ENCODE results near the gene TARS2.

DNA sequence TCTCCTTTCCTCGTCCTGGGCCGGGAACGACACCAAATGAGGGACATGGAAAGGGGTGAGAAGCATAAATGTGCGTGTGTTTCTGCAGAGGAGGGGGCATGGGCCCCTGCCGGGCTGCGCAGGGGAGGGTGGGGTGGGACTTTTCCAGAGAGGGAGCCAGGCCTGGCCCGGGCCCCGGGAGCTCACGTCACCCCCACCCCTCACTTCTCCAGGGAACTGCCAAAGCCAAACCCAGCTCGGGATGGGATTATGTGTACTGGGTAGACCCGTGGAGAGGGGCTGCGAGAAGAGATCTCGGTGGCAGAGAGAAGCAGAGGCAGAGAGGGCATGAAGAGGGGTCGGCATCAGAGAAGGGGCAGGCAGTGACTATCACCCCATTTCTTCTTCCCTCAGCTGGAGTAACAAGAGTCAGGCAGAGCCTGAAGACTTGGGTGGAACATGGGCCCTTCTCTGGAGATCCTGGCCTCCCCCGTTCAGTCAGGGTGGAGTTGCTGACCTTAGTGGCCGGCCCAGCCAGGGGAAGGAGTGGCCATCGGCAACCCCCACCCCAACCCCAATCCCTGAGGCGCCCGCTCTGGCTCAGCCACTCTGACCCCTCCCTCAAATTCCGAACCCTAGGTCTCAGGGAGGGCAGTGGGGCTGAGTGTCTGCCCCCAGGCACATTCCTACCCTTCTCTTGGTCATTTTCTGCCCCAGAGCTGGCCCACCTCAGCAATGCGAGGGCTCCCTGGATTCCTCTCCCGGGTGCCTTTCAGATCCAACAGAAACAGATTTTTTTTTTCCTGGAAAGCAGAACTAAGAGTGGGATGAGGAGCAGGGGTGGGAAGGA lies 63.2 kb downstream of the TARS2 start:
- TF ChIP-seq NR2F1 (conservative IDR thresholded peaks at IDR 0.05) (no peak), POLR2AphosphoS5 (IDR thresholded peaks at IDR 0.05; ENCODE audit: low read length) (no peak), KDM1A (IDR thresholded peaks at IDR 0.05; ENCODE audit: borderline replicate concordance) (no peak), CREM (IDR thresholded peaks at IDR 0.05; ENCODE audit: low read depth) (no peak), POLR2A (IDR thresholded peaks at IDR 0.05; ENCODE audit: low read depth, low read length) (no peak), EP300 (IDR thresholded peaks at IDR 0.05; ENCODE audit: borderline replicate concordance in 1 of 2, control insufficient read depth in 1 of 2, low read depth in 2 of 2, low read length in 2 of 2) (no peak), ZNF274 (IDR thresholded peaks at IDR 0.05; ENCODE audit: insufficient read depth, insufficient read length) (no peak), TARDBP (IDR thresholded peaks at IDR 0.05; ENCODE audit: borderline replicate concordance) (no peak), FOXM1 (IDR thresholded peaks at IDR 0.05; ENCODE audit: low read depth, low read length) (no peak), JUND (IDR thresholded peaks at IDR 0.05; ENCODE audit: low read depth, low read length) (no peak)
- TF ChIP-seq, protein P1, sequence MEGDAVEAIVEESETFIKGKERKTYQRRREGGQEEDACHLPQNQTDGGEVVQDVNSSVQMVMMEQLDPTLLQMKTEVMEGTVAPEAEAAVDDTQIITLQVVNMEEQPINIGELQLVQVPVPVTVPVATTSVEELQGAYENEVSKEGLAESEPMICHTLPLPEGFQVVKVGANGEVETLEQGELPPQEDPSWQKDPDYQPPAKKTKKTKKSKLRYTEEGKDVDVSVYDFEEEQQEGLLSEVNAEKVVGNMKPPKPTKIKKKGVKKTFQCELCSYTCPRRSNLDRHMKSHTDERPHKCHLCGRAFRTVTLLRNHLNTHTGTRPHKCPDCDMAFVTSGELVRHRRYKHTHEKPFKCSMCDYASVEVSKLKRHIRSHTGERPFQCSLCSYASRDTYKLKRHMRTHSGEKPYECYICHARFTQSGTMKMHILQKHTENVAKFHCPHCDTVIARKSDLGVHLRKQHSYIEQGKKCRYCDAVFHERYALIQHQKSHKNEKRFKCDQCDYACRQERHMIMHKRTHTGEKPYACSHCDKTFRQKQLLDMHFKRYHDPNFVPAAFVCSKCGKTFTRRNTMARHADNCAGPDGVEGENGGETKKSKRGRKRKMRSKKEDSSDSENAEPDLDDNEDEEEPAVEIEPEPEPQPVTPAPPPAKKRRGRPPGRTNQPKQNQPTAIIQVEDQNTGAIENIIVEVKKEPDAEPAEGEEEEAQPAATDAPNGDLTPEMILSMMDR (IDR thresholded peaks at IDR 0.05 in 2 of 3, conservative IDR thresholded peaks at IDR 0.05 in 1 of 3; ENCODE audit: control insufficient read depth in 2 of 3, extremely low read depth in 1 of 3, insufficient read depth in 1 of 3, low read depth in 3 of 3, low read length in 3 of 3) = no peak
- TF ChIP-seq, protein P2, sequence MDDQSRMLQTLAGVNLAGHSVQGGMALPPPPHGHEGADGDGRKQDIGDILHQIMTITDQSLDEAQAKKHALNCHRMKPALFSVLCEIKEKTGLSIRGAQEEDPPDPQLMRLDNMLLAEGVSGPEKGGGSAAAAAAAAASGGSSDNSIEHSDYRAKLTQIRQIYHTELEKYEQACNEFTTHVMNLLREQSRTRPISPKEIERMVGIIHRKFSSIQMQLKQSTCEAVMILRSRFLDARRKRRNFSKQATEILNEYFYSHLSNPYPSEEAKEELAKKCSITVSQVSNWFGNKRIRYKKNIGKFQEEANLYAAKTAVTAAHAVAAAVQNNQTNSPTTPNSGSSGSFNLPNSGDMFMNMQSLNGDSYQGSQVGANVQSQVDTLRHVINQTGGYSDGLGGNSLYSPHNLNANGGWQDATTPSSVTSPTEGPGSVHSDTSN (IDR thresholded peaks at IDR 0.05; ENCODE audit: insufficient replicate concordance, low read depth, low read length) = no peak
- TF ChIP-seq, protein P3, sequence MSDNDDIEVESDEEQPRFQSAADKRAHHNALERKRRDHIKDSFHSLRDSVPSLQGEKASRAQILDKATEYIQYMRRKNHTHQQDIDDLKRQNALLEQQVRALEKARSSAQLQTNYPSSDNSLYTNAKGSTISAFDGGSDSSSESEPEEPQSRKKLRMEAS (IDR thresholded peaks at IDR 0.05; ENCODE audit: low read depth, low read length) = no peak

All from GM12878 (cell line).